Fibroblast of lung (primary cell): ENCODE data around the gene HIPK1. TPM values are rescaled to one million over a fixed set of nuclear protein-coding genes. Genes with fewer than 3 reads are reported as not detected.
A peak's percentile ranks its signal among the peaks of the same experiment; 100 is the strongest.

Experiments
- DNase-seq, 2 donors: peaks; one replicate each; pipeline versions ENCODE4 v3.0.0 to v3.0.0-alpha.2; 2010; ENCODE audit warnings: low read depth in 2 of 2
- H2AFZ ChIP-seq: 2 replicates; pipeline ENCODE4 v1.5.1; 2012; ENCODE audit warnings: low read length, control low read depth, inconsistent platforms
- H3K27ac ChIP-seq: 2 replicates; pipeline ENCODE4 v1.5.1; 2011; ENCODE audit warnings: low read length, control low read depth; ENCODE audit not compliant: insufficient read depth
- H3K27me3 ChIP-seq: 2 replicates; pipeline ENCODE4 v1.5.1; 2011; ENCODE audit warnings: mild to moderate bottlenecking, low read length; ENCODE audit not compliant: control insufficient read depth, insufficient read depth
- H3K36me3 ChIP-seq: 2 replicates; pipeline ENCODE4 v1.5.1; 2011; ENCODE audit warnings: low read length; ENCODE audit not compliant: control insufficient read depth, insufficient read depth
- H3K4me1 ChIP-seq: 2 replicates; pipeline ENCODE4 v1.5.1; 2011; ENCODE audit warnings: low read length; ENCODE audit not compliant: control insufficient read depth, insufficient read depth; ENCODE audit errors: extremely low read depth
- H3K4me2 ChIP-seq: 2 replicates; pipeline ENCODE4 v1.5.1; 2011; ENCODE audit warnings: low read length, control low read depth; ENCODE audit not compliant: insufficient read depth; ENCODE audit errors: extremely low read depth
- H3K4me3 ChIP-seq, 4 experiments: fragments of 200-600 bp in 1 of 4; sonication (generic) in 1 of 4; replicated peaks in 1 of 4; 2 replicates each; pipeline ENCODE4 v1.5.1; 2011 to 2016; ENCODE audit warnings: low read length in 4 of 4, low read depth in 3 of 4, mild to moderate bottlenecking in 3 of 4, control low read depth in 2 of 4, inconsistent platforms in 1 of 4, mixed read lengths in 1 of 4; ENCODE audit not compliant: insufficient read depth in 1 of 4; ENCODE audit errors: control extremely low read depth in 1 of 4
- H3K79me2 ChIP-seq: 2 replicates; pipeline ENCODE4 v1.5.1; 2012; ENCODE audit warnings: mild to moderate bottlenecking, low read length, inconsistent platforms; ENCODE audit not compliant: control insufficient read depth, insufficient read depth
- H3K9ac ChIP-seq: 2 replicates; pipeline ENCODE4 v1.5.1; 2011; ENCODE audit warnings: mild to moderate bottlenecking, low read length, control low read depth; ENCODE audit not compliant: insufficient read depth
- H3K9me3 ChIP-seq: 2 replicates; pipeline ENCODE4 v1.5.1; 2012; ENCODE audit warnings: low read depth, low read length; ENCODE audit not compliant: control insufficient read depth, insufficient read depth
- H4K20me1 ChIP-seq: 2 replicates; pipeline ENCODE4 v1.5.1; 2011; ENCODE audit warnings: low read length; ENCODE audit not compliant: control insufficient read depth, insufficient read depth; ENCODE audit errors: extremely low read depth
- EZH2 ChIP-seq: IDR thresholded peaks from 2 replicates; pipeline ENCODE4 v1.5.1; 2012; ENCODE audit warnings: low read length, control low read depth, mild to moderate bottlenecking; ENCODE audit errors: missing control alignments
- polyA plus RNA-seq, 2 donors: library from polyadenylated mRNA; depleted of rRNA in 1 of 2; stranded (reverse) in 1 of 2; unstranded in 1 of 2; fragments of >200 nt; gene quantifications; 2 replicates each; pipeline ENCODE4 v1.2.1, GENCODE V29; 2011 to 2012; ENCODE audit warnings: missing spikeins in 1 of 2
- total RNA-seq: library from RNA; depleted of rRNA; stranded (reverse); fragments of >200 nt; gene quantifications from 2 replicates; pipeline ENCODE4 v1.2.1, GENCODE V29; 2014
- TF ChIP-seq, protein P1 (sequence below), 2 donors: IDR thresholded peaks in 1 of 2; conservative IDR thresholded peaks in 1 of 2; 1 replicate in 1 of 2; 2 replicates in 1 of 2; pipeline ENCODE4 v1.5.1; 2011 to 2012; ENCODE audit warnings: low read length in 2 of 2, control low read depth in 1 of 2, inconsistent platforms in 1 of 2, low read depth in 1 of 2, mild to moderate bottlenecking in 1 of 2

Gene HIPK1
- total and polyA plus RNA-seq, 2 donors (not counting 1 experiment from before 2014, with no cell fraction given), result 19.8 to 28.5 TPM

DNA sequence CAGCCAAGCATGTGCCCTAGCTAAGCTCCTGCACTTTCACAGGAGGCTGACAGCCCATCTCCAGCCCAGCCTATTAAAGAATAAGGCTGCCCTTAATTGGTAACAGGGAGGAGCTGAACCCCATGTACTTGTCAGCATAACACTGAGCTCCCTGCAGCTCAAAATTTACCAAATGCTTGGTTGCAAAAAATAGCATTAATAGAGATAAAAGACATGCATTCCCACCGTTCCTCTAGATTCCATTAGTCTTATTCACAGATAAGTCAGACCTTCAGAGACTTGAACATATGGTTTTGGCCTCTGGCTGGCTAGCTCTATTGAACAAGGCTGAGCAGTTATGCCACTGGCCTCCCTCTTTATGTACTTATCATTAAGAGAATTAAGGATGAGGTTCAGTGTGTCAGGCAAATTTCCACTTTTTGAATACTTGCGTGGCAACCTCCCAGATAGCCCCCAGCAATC is 79.4 kb downstream of the HIPK1 start:
- Histone ChIP-seq H3K27ac (no peak overlapping the region), H3K4me1 (peaks cover 2% of the 10 kb centered on the region), H3K9me3 (no peaks in the 10 kb centered on the region), H3K9ac (no peak overlapping the region), H3K27me3 (no peaks in the 10 kb centered on the region), H3K4me3 (no peak overlapping the region), H3K36me3 (no peaks in the 10 kb centered on the region), H4K20me1 (no peaks in the 10 kb centered on the region), H2AFZ (no peak overlapping the region), H3K4me2 (no peak overlapping the region), H3K79me2 (no peaks in the 10 kb centered on the region)
- peak; percentile 8 to 61 for DNase-seq
- TF ChIP-seq EZH2, result no peak
- TF ChIP-seq, protein P1, sequence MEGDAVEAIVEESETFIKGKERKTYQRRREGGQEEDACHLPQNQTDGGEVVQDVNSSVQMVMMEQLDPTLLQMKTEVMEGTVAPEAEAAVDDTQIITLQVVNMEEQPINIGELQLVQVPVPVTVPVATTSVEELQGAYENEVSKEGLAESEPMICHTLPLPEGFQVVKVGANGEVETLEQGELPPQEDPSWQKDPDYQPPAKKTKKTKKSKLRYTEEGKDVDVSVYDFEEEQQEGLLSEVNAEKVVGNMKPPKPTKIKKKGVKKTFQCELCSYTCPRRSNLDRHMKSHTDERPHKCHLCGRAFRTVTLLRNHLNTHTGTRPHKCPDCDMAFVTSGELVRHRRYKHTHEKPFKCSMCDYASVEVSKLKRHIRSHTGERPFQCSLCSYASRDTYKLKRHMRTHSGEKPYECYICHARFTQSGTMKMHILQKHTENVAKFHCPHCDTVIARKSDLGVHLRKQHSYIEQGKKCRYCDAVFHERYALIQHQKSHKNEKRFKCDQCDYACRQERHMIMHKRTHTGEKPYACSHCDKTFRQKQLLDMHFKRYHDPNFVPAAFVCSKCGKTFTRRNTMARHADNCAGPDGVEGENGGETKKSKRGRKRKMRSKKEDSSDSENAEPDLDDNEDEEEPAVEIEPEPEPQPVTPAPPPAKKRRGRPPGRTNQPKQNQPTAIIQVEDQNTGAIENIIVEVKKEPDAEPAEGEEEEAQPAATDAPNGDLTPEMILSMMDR (conservative IDR thresholded peaks at IDR 0.05 in 1 of 2, IDR thresholded peaks at IDR 0.05 in 1 of 2; ENCODE audit: low read depth in 1 of 2, low read length in 2 of 2), result no peak

DNA sequence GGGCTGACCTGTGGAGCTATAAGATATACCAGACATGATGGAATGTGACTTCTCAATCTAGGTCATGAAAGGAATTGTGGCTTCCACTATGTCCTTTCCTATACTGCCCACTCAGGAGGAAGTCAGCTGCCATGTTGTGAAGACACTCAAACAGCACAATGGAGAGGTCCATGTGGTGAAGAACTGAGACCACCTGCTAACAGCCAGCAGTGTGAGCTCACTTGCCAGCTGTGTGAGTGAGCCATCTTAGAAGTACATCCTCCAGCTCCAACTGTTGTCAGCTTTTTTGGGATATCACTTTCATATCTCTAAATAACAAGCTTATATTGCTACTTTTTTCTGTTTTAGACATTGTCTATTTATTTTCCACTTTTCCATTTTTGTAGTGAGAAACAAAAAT is 79.9 kb downstream of the HIPK1 start:
- H3K4me1 ChIP-seq, result peaks cover 2% of the 10 kb centered on the region
- no peaks in the 10 kb centered on the region for H3K36me3 ChIP-seq
- no peak overlapping the region for H2AFZ ChIP-seq
- no peaks in the 10 kb centered on the region for H3K27me3 ChIP-seq
- no peak overlapping the region for H3K4me2 ChIP-seq
- no peak overlapping the region for H3K4me3 ChIP-seq
- H3K9ac ChIP-seq, result no peak overlapping the region
- DNase-seq, result peak in 1 of 2 donors; percentile 10
- H3K9me3 ChIP-seq, result no peaks in the 10 kb centered on the region
- H3K79me2 ChIP-seq, result no peaks in the 10 kb centered on the region
- no peak overlapping the region for H3K27ac ChIP-seq
- no peaks in the 10 kb centered on the region for H4K20me1 ChIP-seq
- TF ChIP-seq, protein P1 (conservative IDR thresholded peaks at IDR 0.05 in 1 of 2, IDR thresholded peaks at IDR 0.05 in 1 of 2; ENCODE audit: low read depth in 1 of 2, low read length in 2 of 2), result no peak
- no peak for TF ChIP-seq EZH2

- Histone ChIP-seq H3K27ac (no peak overlapping the region), H3K9ac (no peak overlapping the region), H3K4me3 (no peak overlapping the region), H3K9me3 (no peaks in the 10 kb centered on the region), H3K79me2 (no peaks in the 10 kb centered on the region), H3K4me1 (peaks cover 2% of the 10 kb centered on the region), H3K4me2 (no peak overlapping the region), H3K36me3 (no peaks in the 10 kb centered on the region), H2AFZ (no peak overlapping the region), H4K20me1 (no peaks in the 10 kb centered on the region), H3K27me3 (no peaks in the 10 kb centered on the region)
- peak; percentile 60 to 61 for DNase-seq
- no peak for TF ChIP-seq EZH2
- TF ChIP-seq, protein P1 (conservative IDR thresholded peaks at IDR 0.05 in 1 of 2, IDR thresholded peaks at IDR 0.05 in 1 of 2; ENCODE audit: low read depth in 1 of 2, low read length in 2 of 2), result no peak
Measured at GRCh38 chr1:114009393-114009792, 80.3 kb downstream of the HIPK1 start.
